ENCODE results near the gene GDPD3. TPM values are rescaled to one million over a fixed set of nuclear protein-coding genes. Genes with fewer than 3 reads are reported as not detected.
A peak's percentile ranks its signal among the peaks of the same experiment; 100 is the strongest.

GDPD3 gene
- total and polyA plus RNA-seq, 10 of the 15 experiments (the other 5 are each of a cell fraction or from before 2014, with no cell fraction given), result 0.29 to 3.3 (median 0.97) TPM

DNA sequence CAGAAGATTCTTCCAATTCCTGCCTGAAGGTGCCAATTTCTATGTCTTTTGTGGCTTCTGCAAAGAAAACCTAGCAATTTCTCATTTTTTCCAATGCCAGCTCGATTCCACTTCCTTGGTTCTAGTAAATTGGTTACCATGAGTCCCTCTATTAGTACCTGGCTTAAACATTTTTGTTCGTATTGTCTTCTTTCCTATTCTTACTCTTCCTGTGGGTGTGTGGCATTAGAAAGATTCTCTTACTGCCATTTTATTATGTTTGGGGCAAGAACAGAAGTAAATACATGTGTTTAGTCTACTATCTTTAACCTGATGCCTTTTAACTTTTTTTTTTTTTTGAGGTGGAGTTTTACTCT is 30.0 kb upstream of the GDPD3 start:
- no peak for FAIRE-seq
- POLR2A ChIA-PET, result interaction anchor here (0.6 to 1.7 kb wide), 5 partner anchors 10 to 515 kb away, joined by 3 to 4 read pairs (median 3); partner anchors contain the start of gene FBRS
- in situ Hi-C loops (cut with MboI), result no loop called here
- TF ChIP-seq ZNF384 (IDR thresholded peaks at IDR 0.05; ENCODE audit: borderline replicate concordance, low read depth, low read length) (no peak), RAD21 (IDR thresholded peaks at IDR 0.05; ENCODE audit: insufficient read depth, low read depth, low read length) (no peak), RFX5 (IDR thresholded peaks at IDR 0.05; ENCODE audit: low read depth, low read length) (no peak), GABPA (IDR thresholded peaks at IDR 0.05; ENCODE audit: low read depth) (no peak), NR2C2 (IDR thresholded peaks at IDR 0.05; ENCODE audit: borderline replicate concordance, control insufficient read depth, insufficient read length, low read depth) (no peak), NR2C1 (IDR thresholded peaks at IDR 0.05) (no peak), KLF5 (IDR thresholded peaks at IDR 0.05; ENCODE audit: partially characterized antibody) (no peak), SIN3A (IDR thresholded peaks at IDR 0.05; ENCODE audit: low read depth, low read length) (no peak), CREM (IDR thresholded peaks at IDR 0.05; ENCODE audit: low read depth) (no peak), SRF (IDR thresholded peaks at IDR 0.05; ENCODE audit: low read depth in 2 of 2, low read length in 2 of 2) (no peak), PAX5 (IDR thresholded peaks at IDR 0.05; ENCODE audit: borderline replicate concordance, low read depth, low read length) (no peak), ZNF274 (IDR thresholded peaks at IDR 0.05; ENCODE audit: insufficient read depth, insufficient read length) (no peak), SIX5 (IDR thresholded peaks at IDR 0.05; ENCODE audit: low read depth, low read length, severe bottlenecking) (no peak), FOXK2 (IDR thresholded peaks at IDR 0.05) (no peak)
- TF ChIP-seq, protein P1, sequence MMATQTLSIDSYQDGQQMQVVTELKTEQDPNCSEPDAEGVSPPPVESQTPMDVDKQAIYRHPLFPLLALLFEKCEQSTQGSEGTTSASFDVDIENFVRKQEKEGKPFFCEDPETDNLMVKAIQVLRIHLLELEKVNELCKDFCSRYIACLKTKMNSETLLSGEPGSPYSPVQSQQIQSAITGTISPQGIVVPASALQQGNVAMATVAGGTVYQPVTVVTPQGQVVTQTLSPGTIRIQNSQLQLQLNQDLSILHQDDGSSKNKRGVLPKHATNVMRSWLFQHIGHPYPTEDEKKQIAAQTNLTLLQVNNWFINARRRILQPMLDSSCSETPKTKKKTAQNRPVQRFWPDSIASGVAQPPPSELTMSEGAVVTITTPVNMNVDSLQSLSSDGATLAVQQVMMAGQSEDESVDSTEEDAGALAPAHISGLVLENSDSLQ (IDR thresholded peaks at IDR 0.05), result no peak
- TF ChIP-seq, protein P2, sequence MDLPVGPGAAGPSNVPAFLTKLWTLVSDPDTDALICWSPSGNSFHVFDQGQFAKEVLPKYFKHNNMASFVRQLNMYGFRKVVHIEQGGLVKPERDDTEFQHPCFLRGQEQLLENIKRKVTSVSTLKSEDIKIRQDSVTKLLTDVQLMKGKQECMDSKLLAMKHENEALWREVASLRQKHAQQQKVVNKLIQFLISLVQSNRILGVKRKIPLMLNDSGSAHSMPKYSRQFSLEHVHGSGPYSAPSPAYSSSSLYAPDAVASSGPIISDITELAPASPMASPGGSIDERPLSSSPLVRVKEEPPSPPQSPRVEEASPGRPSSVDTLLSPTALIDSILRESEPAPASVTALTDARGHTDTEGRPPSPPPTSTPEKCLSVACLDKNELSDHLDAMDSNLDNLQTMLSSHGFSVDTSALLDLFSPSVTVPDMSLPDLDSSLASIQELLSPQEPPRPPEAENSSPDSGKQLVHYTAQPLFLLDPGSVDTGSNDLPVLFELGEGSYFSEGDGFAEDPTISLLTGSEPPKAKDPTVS (IDR thresholded peaks at IDR 0.05; ENCODE audit: low read depth, low read length), result no peak
- TF ChIP-seq, protein P3, sequence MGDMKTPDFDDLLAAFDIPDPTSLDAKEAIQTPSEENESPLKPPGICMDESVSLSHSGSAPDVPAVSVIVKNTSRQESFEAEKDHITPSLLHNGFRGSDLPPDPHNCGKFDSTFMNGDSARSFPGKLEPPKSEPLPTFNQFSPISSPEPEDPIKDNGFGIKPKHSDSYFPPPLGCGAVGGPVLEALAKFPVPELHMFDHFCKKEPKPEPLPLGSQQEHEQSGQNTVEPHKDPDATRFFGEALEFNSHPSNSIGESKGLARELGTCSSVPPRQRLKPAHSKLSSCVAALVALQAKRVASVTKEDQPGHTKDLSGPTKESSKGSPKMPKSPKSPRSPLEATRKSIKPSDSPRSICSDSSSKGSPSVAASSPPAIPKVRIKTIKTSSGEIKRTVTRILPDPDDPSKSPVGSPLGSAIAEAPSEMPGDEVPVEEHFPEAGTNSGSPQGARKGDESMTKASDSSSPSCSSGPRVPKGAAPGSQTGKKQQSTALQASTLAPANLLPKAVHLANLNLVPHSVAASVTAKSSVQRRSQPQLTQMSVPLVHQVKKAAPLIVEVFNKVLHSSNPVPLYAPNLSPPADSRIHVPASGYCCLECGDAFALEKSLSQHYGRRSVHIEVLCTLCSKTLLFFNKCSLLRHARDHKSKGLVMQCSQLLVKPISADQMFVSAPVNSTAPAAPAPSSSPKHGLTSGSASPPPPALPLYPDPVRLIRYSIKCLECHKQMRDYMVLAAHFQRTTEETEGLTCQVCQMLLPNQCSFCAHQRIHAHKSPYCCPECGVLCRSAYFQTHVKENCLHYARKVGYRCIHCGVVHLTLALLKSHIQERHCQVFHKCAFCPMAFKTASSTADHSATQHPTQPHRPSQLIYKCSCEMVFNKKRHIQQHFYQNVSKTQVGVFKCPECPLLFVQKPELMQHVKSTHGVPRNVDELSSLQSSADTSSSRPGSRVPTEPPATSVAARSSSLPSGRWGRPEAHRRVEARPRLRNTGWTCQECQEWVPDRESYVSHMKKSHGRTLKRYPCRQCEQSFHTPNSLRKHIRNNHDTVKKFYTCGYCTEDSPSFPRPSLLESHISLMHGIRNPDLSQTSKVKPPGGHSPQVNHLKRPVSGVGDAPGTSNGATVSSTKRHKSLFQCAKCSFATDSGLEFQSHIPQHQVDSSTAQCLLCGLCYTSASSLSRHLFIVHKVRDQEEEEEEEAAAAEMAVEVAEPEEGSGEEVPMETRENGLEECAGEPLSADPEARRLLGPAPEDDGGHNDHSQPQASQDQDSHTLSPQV (IDR thresholded peaks at IDR 0.05), result no peak

More for the DNA sequence above, 30.0 kb upstream of the GDPD3 start:
- peak; percentile 14; the same call in 2 of the 3 replicates for ATAC-seq
- H3K4me2 ChIP-seq (ENCODE audit: control insufficient read depth, insufficient read depth), result no peak overlapping the region
- H2AFZ ChIP-seq (ENCODE audit: control insufficient read depth, low read depth, low read length), result no peak overlapping the region
- no TSS peak for BruUV-seq (replicated peaks)
- H3K4me1 ChIP-seq (ENCODE audit: control insufficient read depth, insufficient read depth, low read length), result peaks cover 6% of the 10 kb centered on the region; the same call in 1 of the 2 replicates
- no peak overlapping the region for H3K27ac ChIP-seq (ENCODE audit: control insufficient read depth, insufficient read depth)
- RAD21 ChIA-PET (ENCODE audit: unreplicated experiment), result interaction anchor here (0.7 to 1.2 kb wide), 13 partner anchors 12 to 491 kb away, joined by 3 to 7 read pairs (median 4); partner anchors contain the start of genes DCTPP1 and ZNF771
- H3K36me3 ChIP-seq (ENCODE audit: control insufficient read depth in 2 of 2, insufficient read depth in 2 of 2, low read length in 1 of 2), result no peaks in the 10 kb centered on the region
- H4K20me1 ChIP-seq (ENCODE audit: control insufficient read depth, insufficient read depth), result no peaks in the 10 kb centered on the region
- DNase-seq (ENCODE audit: low read depth, low spot score), result no peak
- SMC1A ChIA-PET (ENCODE audit: uncharacterized antibody, unreplicated experiment), result interaction anchor here (0.7 to 1.4 kb wide), 11 partner anchors 8 to 422 kb away, joined by 3 to 8 read pairs (median 4); partner anchors contain the start of gene CORO1A
- WGBS (ENCODE audit: insufficient coverage, insufficient replicate concordance, low lambda C conversion rate, missing lambda C conversion rate), result 11% methylated on average over 2 of the region's 2 CpGs
- no peaks in the 10 kb centered on the region for H3K9me3 ChIP-seq (replicated peaks; ENCODE audit: control insufficient read depth, insufficient read depth, low read length)
- CTCF ChIA-PET, result interaction anchor here (0.7 to 2.8 kb wide), 12 partner anchors 10 to 274 kb away, joined by 3 to 25 read pairs (median 5); partner anchors contain the start of genes CORO1A, TBX6 and ZNF771
- intact Hi-C loops (cut with micrococcal nuclease; ENCODE audit: unreplicated experiment), result no loop called here
- no peaks in the 10 kb centered on the region for H3K79me2 ChIP-seq (ENCODE audit: control insufficient read depth, insufficient read depth, low read length)
- no peak overlapping the region for H3K4me3 ChIP-seq
- H3K27me3 ChIP-seq (replicated peaks in 1 of 2; ENCODE audit: control insufficient read depth in 2 of 2, insufficient read depth in 2 of 2, low read length in 1 of 2), result no peaks in the 10 kb centered on the region
- no peak overlapping the region for H3K9ac ChIP-seq (ENCODE audit: control insufficient read depth, insufficient read depth, low read length)
